Spleen (tissue), 7 donors: Measurements from ENCODE around the gene LIPT2.

Experiments
- CTCF ChIP-seq, 11 experiments: fragments of 200-600 bp in 7 of 11; fragments of 450-650 bp in 4 of 11; sonication (generic) in 4 of 11; IDR thresholded peaks in 8 of 11; conservative IDR thresholded peaks in 3 of 11; 1 replicate in 7 of 11; 2 replicates in 4 of 11; pipeline versions ENCODE4 v1.4.0 to v1.8.0; 2016 to 2021; ENCODE audit warnings: antibody characterized with exemption in 11 of 11, inconsistent platforms in 4 of 11, mild to moderate bottlenecking in 1 of 11
- POLR2A ChIP-seq, 3 donors: fragments of 450-650 bp; IDR thresholded peaks; one replicate each; pipeline ENCODE4 v1.5.1; 2017; ENCODE audit warnings: antibody characterized with exemption in 3 of 3, mild to moderate bottlenecking in 1 of 3
- POLR2AphosphoS5 ChIP-seq, 3 donors: sonication (generic); formaldehyde crosslinking; IDR thresholded peaks; one replicate each; pipeline ENCODE4 v1.5.1; 2017; ENCODE audit warnings: antibody characterized with exemption in 3 of 3
- donor health status: DM: no; HTN: no; CAD: no; lungs with moderate emphysema.
- donor health status: DM: no; HTN: no; CAD: no.
- donor health status: DM: no; HTN: no; CAD: no.

GRCh38 chr11:74466916-74467885 is 26.3 kb downstream of the LIPT2 start, which contains the start of gene KCNE3:
- no peak for TF ChIP-seq POLR2A (IDR thresholded peaks at IDR 0.05)
- no peak for TF ChIP-seq CTCF (IDR thresholded peaks at IDR 0.05 in 8 of 11, conservative IDR thresholded peaks at IDR 0.05 in 3 of 11)
- TF ChIP-seq POLR2AphosphoS5 (IDR thresholded peaks at IDR 0.05), result peak in 2 of 3 donors; percentile 51 to 60
